ENCODE data around the gene OTOP2.

The OTOP2 gene

GRCh38 chr17:74947041-74947754 lies 23.1 kb downstream of the OTOP2 start:
- no peak for TF ChIP-seq ZNF274 (IDR thresholded peaks at IDR 0.05; ENCODE audit: low read depth, low read length)
- H3K4me3 ChIP-seq (ENCODE audit: low read length) = no peak overlapping the region

GRCh38 chr17:74949455-74950115 lies 25.5 kb downstream of the OTOP2 start:
- TF ChIP-seq ZNF274 (IDR thresholded peaks at IDR 0.05; ENCODE audit: low read depth, low read length) = no peak
- no peak overlapping the region for H3K4me3 ChIP-seq (ENCODE audit: low read length)

DNA sequence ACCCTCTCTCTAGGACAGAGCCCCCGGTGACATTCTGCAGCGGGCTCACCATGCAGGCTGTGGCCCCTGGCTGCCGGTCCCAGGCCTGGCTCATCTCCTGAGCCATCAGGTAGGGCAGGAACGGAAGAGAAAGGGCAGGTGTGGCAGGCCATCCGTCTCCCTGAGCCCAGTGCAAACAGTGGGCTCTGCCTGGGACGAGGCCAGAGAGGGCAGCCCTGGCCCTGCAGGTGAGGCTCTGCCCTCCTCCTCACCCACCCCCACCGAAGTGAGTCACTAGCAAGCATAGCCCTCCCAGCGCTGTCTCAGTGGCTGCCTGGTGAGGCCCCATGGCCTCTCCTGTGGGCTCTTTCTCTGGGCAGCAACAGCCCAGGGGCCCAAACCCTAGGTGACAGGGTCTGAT lies 26.1 kb downstream of the OTOP2 start:
- TF ChIP-seq ZNF274 (IDR thresholded peaks at IDR 0.05; ENCODE audit: low read depth, low read length) = no peak

GRCh38 chr17:74951065-74951464 lies 27.0 kb downstream of the OTOP2 start:
- no peak overlapping the region for H3K4me3 ChIP-seq (ENCODE audit: low read length)
- TF ChIP-seq ZNF274 (IDR thresholded peaks at IDR 0.05; ENCODE audit: low read depth, low read length) = no peak

More for the DNA sequence above, 26.1 kb downstream of the OTOP2 start:
- no peak overlapping the region for H3K4me3 ChIP-seq (ENCODE audit: low read length)

DNA sequence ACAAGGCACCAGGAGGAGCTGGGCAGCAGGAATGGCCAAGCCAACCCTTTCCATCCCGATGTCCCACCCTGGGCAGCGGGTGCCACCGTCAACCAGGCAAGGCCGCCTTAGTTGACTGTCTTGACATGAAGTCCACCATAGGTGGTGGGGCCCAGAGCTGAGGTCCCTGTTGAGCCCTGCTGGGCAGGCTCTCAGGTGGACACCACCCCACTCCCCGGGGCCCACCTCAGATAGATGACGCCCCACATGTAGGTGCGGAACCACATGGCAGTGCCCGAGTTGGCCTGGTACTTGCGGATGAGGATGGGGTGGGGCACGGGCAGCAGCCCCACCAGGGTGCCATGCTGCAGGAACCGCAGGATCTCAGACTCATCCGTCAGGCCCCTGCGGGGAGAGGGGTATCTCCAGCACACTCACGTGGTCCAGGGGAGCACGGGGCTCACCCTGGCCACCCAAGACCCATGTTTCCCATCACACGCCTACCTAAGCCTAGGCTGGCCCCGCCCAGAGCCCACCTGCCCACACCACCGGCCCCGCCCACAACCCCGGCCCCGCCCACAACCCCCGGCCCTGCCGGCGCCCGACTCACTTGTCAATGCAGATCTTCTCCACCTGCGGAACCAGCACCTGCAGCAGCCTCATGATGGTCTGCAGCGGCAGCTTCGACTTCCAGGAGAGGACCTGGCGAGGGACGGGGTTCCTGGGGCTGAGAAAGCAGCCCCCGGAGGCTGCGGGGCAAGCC lies 27.8 kb downstream of the OTOP2 start:
- H3K4me3 ChIP-seq (ENCODE audit: low read length) = no peak overlapping the region
- no peak for TF ChIP-seq ZNF274 (IDR thresholded peaks at IDR 0.05; ENCODE audit: low read depth, low read length)

DNA sequence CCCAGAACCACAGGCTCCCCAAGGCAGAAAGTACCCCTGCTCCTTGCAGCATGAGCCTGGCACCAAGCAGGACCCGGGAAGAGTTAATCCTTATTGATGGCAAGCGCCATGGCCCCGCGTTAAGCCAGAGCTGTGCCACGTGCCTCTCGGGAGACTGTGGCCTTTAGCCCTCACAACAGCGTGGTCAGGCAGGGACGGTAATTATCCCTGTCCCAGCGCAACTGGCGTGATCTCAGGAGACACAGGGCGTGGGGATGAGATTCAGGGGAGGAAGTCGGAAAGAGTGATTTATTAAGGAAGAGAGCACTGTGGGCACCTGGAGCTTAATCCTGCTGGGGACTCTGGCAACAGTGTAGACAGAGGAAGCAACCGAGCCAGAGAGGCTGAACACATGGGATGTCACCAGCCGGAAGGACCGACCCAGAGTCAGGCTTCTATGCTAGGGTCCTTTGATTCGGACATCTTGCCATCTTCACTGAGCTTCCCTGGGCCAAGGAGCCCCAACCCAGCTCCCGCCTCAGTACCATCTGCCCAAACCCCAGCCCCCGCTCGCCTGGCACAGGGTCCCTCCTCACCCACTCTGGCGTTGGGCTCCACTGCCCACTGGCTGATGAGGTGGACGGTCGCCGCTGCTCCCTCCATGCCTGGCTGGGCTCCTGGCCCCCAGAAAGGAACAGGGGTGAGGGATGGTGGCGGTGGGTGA lies 28.5 kb downstream of the OTOP2 start:
- no peak for TF ChIP-seq ZNF274 (IDR thresholded peaks at IDR 0.05; ENCODE audit: low read depth, low read length)
- no peak overlapping the region for H3K4me3 ChIP-seq (ENCODE audit: low read length)

DNA sequence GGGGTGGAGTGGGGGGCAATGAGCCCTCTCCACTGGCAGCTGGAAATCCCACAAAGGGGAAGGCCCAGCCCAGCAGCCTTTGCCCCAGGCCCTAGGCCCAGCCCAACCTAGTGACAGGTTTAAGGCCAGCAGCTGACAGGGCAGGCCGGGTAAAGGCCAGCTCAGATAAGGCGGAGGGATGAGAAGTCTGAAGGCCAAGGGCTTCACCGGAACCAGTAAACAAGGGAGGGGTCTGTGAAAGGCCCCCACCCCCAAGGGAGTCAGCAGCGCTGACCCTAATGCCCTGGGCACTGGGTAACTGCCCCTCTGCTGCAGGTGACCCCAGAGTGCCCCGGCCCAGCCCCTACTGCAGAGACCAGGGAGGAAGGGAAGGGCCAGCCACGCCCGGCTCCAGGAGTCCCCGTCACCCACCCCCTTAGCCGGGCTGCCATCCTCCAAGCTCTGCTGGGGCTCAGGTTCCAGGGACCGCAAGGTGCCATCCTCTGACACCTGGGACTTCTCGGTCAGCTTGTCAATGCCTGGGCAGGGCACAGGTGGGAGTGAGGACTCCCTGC lies 29.1 kb downstream of the OTOP2 start:
- no peak overlapping the region for H3K4me3 ChIP-seq (ENCODE audit: low read length)
- no peak for TF ChIP-seq ZNF274 (IDR thresholded peaks at IDR 0.05; ENCODE audit: low read depth, low read length)

DNA sequence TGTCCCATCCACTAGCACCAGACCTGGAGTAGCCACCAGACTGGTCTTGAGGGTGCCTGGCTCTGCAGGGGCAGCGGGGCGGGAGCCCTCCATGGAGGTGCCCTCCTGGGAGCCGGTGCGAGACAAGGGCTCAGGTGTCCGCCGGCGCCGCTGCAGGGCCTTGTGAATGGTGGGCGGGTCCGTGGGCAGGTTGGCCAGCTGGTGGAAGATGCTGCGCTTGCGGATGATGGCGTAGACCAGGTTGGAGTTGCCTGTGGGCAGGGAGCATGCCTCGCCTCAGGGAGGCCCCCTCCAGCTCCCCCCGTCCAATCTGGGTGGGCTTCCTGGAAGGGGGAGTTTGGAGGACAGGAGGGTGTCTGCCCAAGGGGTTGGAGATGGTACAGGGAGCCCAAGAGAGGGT lies 30.0 kb downstream of the OTOP2 start:
- no peak overlapping the region for H3K4me3 ChIP-seq (ENCODE audit: low read length)
- no peak for TF ChIP-seq ZNF274 (IDR thresholded peaks at IDR 0.05; ENCODE audit: low read depth, low read length)

- TF ChIP-seq ZNF274 (IDR thresholded peaks at IDR 0.05; ENCODE audit: low read depth, low read length) = no peak
- H3K4me3 ChIP-seq (ENCODE audit: low read length) = no peak overlapping the region
These were observed 30.8 kb downstream of the OTOP2 start for GRCh38 chr17:74954665-74955421.

DNA sequence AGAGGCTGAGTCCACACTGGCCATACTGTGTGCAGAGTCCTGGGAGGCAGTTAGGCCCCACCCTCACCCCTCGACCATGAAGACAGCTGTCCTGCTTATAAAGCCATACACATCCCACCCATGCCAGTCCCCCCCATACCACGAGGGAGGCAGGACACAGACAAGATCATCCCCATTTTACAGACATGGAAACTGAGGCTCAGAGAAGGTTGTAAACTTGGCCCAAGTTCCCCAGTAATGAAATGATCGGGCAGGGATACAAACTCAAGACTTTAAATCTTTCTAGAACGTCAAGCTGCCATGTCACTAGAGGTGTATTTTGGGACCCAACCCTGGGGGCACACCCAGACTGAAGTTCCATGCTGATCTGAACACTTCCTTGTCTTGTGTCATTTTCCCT lies 32.0 kb downstream of the OTOP2 start:
- H3K4me3 ChIP-seq (ENCODE audit: low read length) = no peak overlapping the region
- no peak for TF ChIP-seq ZNF274 (IDR thresholded peaks at IDR 0.05; ENCODE audit: low read depth, low read length)

- TF ChIP-seq ZNF274 (IDR thresholded peaks at IDR 0.05; ENCODE audit: low read depth, low read length) = no peak
- H3K4me3 ChIP-seq (ENCODE audit: low read length) = no peak overlapping the region
These were observed 34.1 kb downstream of the OTOP2 start for GRCh38 chr17:74957935-74958740.

DNA sequence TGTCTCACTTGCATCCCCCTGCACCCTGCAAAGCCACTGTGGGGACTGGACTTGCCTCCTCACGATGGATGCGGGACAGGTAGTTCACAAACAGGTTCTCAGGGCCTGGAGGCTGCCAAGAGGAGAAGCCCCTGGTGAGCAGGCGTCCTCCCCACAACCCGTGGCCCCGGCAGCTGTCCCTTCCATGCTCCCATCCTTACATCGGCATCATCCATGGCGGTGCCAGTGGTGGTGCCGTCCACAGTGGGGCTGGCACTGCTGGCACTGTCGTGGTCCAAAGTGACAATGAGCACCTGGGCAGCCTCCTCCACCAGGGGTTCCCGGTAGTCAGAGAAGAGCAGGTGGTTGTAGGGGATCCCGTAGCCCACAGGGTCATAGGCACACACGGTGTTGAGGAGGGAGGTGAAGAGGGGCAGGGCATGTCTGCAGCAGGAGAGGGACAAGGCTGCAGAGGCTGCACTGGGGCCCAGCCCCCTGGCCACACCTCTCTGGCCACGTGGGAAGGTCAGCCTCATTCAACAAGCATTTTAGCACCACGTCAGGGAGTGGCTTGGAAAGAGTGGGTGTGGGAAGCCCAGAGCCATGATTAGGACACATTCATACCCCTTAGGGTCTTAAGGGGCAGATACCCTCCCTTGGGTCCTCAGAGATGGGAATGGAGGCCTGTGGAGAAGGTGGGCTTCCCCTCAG lies 35.9 kb downstream of the OTOP2 start:
- no peak for TF ChIP-seq ZNF274 (IDR thresholded peaks at IDR 0.05; ENCODE audit: low read depth, low read length)

More for the DNA sequence above, 35.9 kb downstream of the OTOP2 start:
- H3K4me3 ChIP-seq (ENCODE audit: low read length) = no peak overlapping the region

Measured in GM08714 (cell line).